ES-I3 (cell line): Measurements from ENCODE around the gene LIX1L.

Experiments used
- H3K36me3 ChIP-seq: 2 replicates; pipeline ENCODE4 v1.6.1; 2013; ENCODE audit warnings: mild to moderate bottlenecking, low read length, control low read depth, moderate library complexity; ENCODE audit not compliant: insufficient read depth
- H3K4me1 ChIP-seq: 2 replicates; pipeline ENCODE4 v1.6.1; 2013; ENCODE audit warnings: mild to moderate bottlenecking, control low read depth, low read length; ENCODE audit not compliant: insufficient read depth
- H3K9ac ChIP-seq: 2 replicates; pipeline ENCODE4 v1.6.1; 2013; ENCODE audit warnings: low read depth, mild to moderate bottlenecking, low read length, moderate library complexity
- H3K9me3 ChIP-seq: 2 replicates; pipeline ENCODE4 v1.6.1; 2013; ENCODE audit warnings: mild to moderate bottlenecking, low read length, moderate library complexity; ENCODE audit not compliant: control insufficient read depth, insufficient read depth

The LIX1L gene

GRCh38 chr1:145957443-145958319 is at the start of gene LIX1L:
Gene LIX1L (minus strand): TSS chr1:145958017. CDS start chr1:145957927, 90 bp downstream.
- Histone ChIP-seq H3K4me1 (peaks cover 7% of the 10 kb centered on the region), H3K9me3 (no peaks in the 10 kb centered on the region), H3K36me3 (no peaks in the 10 kb centered on the region), H3K9ac (peak within 1 kb of the TSS; percentile 68)

GRCh38 chr1:146001709-146002108 is 43.9 kb upstream of the LIX1L start:
- Histone ChIP-seq H3K36me3 (no peaks in the 10 kb centered on the region), H3K9me3 (no peaks in the 10 kb centered on the region), H3K4me1 (peaks cover 22% of the 10 kb centered on the region), H3K9ac (no peak overlapping the region)

GRCh38 chr1:145999321-146000024 is 41.7 kb upstream of the LIX1L start:
- H3K4me1 ChIP-seq: peaks cover 22% of the 10 kb centered on the region
- no peaks in the 10 kb centered on the region for H3K9me3 ChIP-seq
- no peak overlapping the region for H3K9ac ChIP-seq
- H3K36me3 ChIP-seq: peaks cover 15% of the 10 kb centered on the region

GRCh38 chr1:145997718-145998023 is 39.9 kb upstream of the LIX1L start:
- H3K36me3 ChIP-seq: peaks cover 33% of the 10 kb centered on the region
- H3K4me1 ChIP-seq: peaks cover 28% of the 10 kb centered on the region
- no peaks in the 10 kb centered on the region for H3K9me3 ChIP-seq
- H3K9ac ChIP-seq: peak overlapping the region; percentile 99; the same call in 1 of the 2 replicates

GRCh38 chr1:145997016-145997717 is 39.4 kb upstream of the LIX1L start:
- H3K9ac ChIP-seq: peak overlapping the region; percentile 99
- H3K4me1 ChIP-seq: peaks cover 28% of the 10 kb centered on the region
- peaks cover 38% of the 10 kb centered on the region for H3K36me3 ChIP-seq
- H3K9me3 ChIP-seq: no peaks in the 10 kb centered on the region

GRCh38 chr1:145996433-145997015 is 38.7 kb upstream of the LIX1L start, which contains the start of gene TXNIP:
Gene TXNIP (minus strand): TSS chr1:145996579. CDS start chr1:145996266, 313 bp downstream.
- H3K36me3 ChIP-seq: peaks cover 40% of the 10 kb centered on the region
- no peaks in the 10 kb centered on the region for H3K9me3 ChIP-seq
- H3K9ac ChIP-seq: peak within 1 kb of the TSS; percentile 99
- peaks cover 28% of the 10 kb centered on the region for H3K4me1 ChIP-seq

- H3K4me1 ChIP-seq: peaks cover 28% of the 10 kb centered on the region
- H3K9ac ChIP-seq: peak overlapping the region; percentile 99
- no peaks in the 10 kb centered on the region for H3K9me3 ChIP-seq
- peaks cover 40% of the 10 kb centered on the region for H3K36me3 ChIP-seq
These were observed 38.2 kb upstream of the LIX1L start for GRCh38 chr1:145995964-145996432.

- Histone ChIP-seq H3K9ac (peak overlapping the region; percentile 99), H3K36me3 (peaks cover 40% of the 10 kb centered on the region), H3K9me3 (no peaks in the 10 kb centered on the region), H3K4me1 (peaks cover 32% of the 10 kb centered on the region)
These were observed 37.5 kb upstream of the LIX1L start for GRCh38 chr1:145995148-145995881.

GRCh38 chr1:145994391-145995120 is 36.7 kb upstream of the LIX1L start:
- Histone ChIP-seq H3K9ac (peak overlapping the region; percentile 99; the same call in 1 of the 2 replicates), H3K9me3 (no peaks in the 10 kb centered on the region), H3K4me1 (peaks cover 29% of the 10 kb centered on the region), H3K36me3 (peaks cover 40% of the 10 kb centered on the region)

- Histone ChIP-seq H3K36me3 (peaks cover 40% of the 10 kb centered on the region), H3K9me3 (no peaks in the 10 kb centered on the region), H3K4me1 (peaks cover 25% of the 10 kb centered on the region), H3K9ac (peak overlapping the region; percentile 99; the same call in 1 of the 2 replicates)
These were observed 36.0 kb upstream of the LIX1L start for GRCh38 chr1:145993618-145994390.

GRCh38 chr1:145992958-145993617 is 35.3 kb upstream of the LIX1L start:
- H3K4me1 ChIP-seq: peaks cover 21% of the 10 kb centered on the region
- no peaks in the 10 kb centered on the region for H3K9me3 ChIP-seq
- peaks cover 40% of the 10 kb centered on the region for H3K36me3 ChIP-seq
- peak overlapping the region; percentile 99; the same call in 1 of the 2 replicates for H3K9ac ChIP-seq

- Histone ChIP-seq H3K9ac (peak overlapping the region; percentile 99; the same call in 1 of the 2 replicates), H3K4me1 (peaks cover 15% of the 10 kb centered on the region), H3K36me3 (peaks cover 40% of the 10 kb centered on the region), H3K9me3 (no peaks in the 10 kb centered on the region)
These were observed 34.7 kb upstream of the LIX1L start for GRCh38 chr1:145992502-145992936.
